IMR-90 (cell line): Measurements from ENCODE around the gene SIPA1L3. TPM values are rescaled to one million over a fixed set of nuclear protein-coding genes. Genes with fewer than 3 reads are reported as not detected.

Experiments used
- ATAC-seq: fragments of 200-7000 bp; cut with Tn5 transposase; 2 replicates; pipeline ENCODE4 v1.9.1; 2020; ENCODE audit warnings: low read depth, mild to moderate bottlenecking, moderate library complexity
- BruUV-seq: library from RNA; stranded (reverse); fragments of 400-500 nt; replicated peaks from 2 replicates; lab custom pipeline; 2021; lab: Mats Ljungman, UMichigan
- CTCF ChIA-PET: fragments of 300-600 bp; formaldehyde crosslinking; extraction: SDS; loops from one replicate; lab custom pipeline; 2021; ENCODE audit warnings: antibody characterized with exemption; lab: Yijun Ruan, JAX
- POLR2A ChIA-PET: fragments of 300-600 bp; sonication (Branson Sonifier 250); formaldehyde crosslinking; loops from one replicate; lab custom pipeline; 2022; ENCODE audit warnings: antibody characterized with exemption; ENCODE audit not compliant: unreplicated experiment; lab: Charles Lee
- DNase-seq: peaks from one replicate; pipeline ENCODE4 v3.0.0; 2013
- H2AFZ ChIP-seq: replicated peaks from 2 replicates; pipeline ENCODE3; 2013; ENCODE audit warnings: low read length, mild to moderate bottlenecking; ENCODE audit not compliant: poor library complexity
- H2AK5ac ChIP-seq: 2 replicates; pipeline ENCODE4 v1.6.1; 2013; ENCODE audit warnings: low read depth, low read length, inconsistent platforms
- H2AK9ac ChIP-seq: replicated peaks from 2 replicates; pipeline ENCODE3; 2013; ENCODE audit warnings: mild to moderate bottlenecking, low read depth, low read length, moderate library complexity; ENCODE audit not compliant: poor library complexity
- H2BK120ac ChIP-seq: 2 replicates; pipeline ENCODE4 v1.6.1; 2013; ENCODE audit warnings: low read depth, low read length, inconsistent platforms
- H2BK15ac ChIP-seq: 3 replicates; pipeline ENCODE4 v1.6.1; 2013; ENCODE audit warnings: low read depth, low read length, inconsistent platforms
- H2BK20ac ChIP-seq: 2 replicates; pipeline ENCODE4 v1.6.1; 2013; ENCODE audit warnings: low read depth, mild to moderate bottlenecking, inconsistent platforms, low read length, moderate library complexity
- H2BK5ac ChIP-seq: 2 replicates; pipeline ENCODE4 v1.6.1; 2013; ENCODE audit warnings: mild to moderate bottlenecking, low read depth, low read length, inconsistent platforms; ENCODE audit not compliant: poor library complexity, severe bottlenecking
- H3K14ac ChIP-seq: replicated peaks from 2 replicates; pipeline ENCODE4 v1.6.1; 2013; ENCODE audit warnings: low read depth, low read length, inconsistent platforms
- H3K18ac ChIP-seq: 2 replicates; pipeline ENCODE4 v1.6.1; 2013; ENCODE audit warnings: low read depth, low read length, control low read depth
- H3K23ac ChIP-seq: 2 replicates; pipeline ENCODE4 v1.6.1; 2013; ENCODE audit warnings: low read depth, low read length, inconsistent platforms
- H3K27ac ChIP-seq: 2 replicates; pipeline ENCODE4 v1.5.1; 2013; ENCODE audit warnings: mild to moderate bottlenecking, control low read depth, low read length; ENCODE audit not compliant: insufficient read depth
- H3K27me3 ChIP-seq: 2 replicates; pipeline ENCODE4 v1.6.1; 2013; ENCODE audit warnings: low read length; ENCODE audit not compliant: control insufficient read depth, insufficient read depth
- H3K36me3 ChIP-seq: 2 replicates; pipeline ENCODE4 v1.6.1; 2013; ENCODE audit warnings: low read length, mixed read lengths; ENCODE audit not compliant: control insufficient read depth, insufficient read depth
- H3K4ac ChIP-seq: 2 replicates; pipeline ENCODE4 v1.6.1; 2013; ENCODE audit warnings: low read depth, low read length, inconsistent platforms
- H3K4me1 ChIP-seq: 2 replicates; pipeline ENCODE4 v1.6.1; 2013; ENCODE audit warnings: low read length, mixed read lengths; ENCODE audit not compliant: control insufficient read depth, insufficient read depth
- H3K4me2 ChIP-seq: 2 replicates; pipeline ENCODE4 v1.6.1; 2013; ENCODE audit warnings: low read depth, mild to moderate bottlenecking, control low read depth, low read length, moderate library complexity
- H3K4me3 ChIP-seq: 2 replicates; pipeline ENCODE4 v1.5.1; 2013; ENCODE audit warnings: low read depth, mild to moderate bottlenecking, control low read depth, low read length, moderate library complexity; ENCODE audit not compliant: insufficient read depth
- H3K56ac ChIP-seq: 2 replicates; pipeline ENCODE4 v1.6.1; 2013; ENCODE audit warnings: low read length, inconsistent platforms; ENCODE audit not compliant: insufficient read depth; ENCODE audit errors: extremely low read depth
- H3K79me1 ChIP-seq, 2 experiments: 2 replicates each; pipeline ENCODE4 v1.6.1; 2013; ENCODE audit warnings: low read length in 2 of 2, inconsistent platforms in 1 of 2, low read depth in 1 of 2
- H3K9ac ChIP-seq: 2 replicates; pipeline ENCODE4 v1.6.1; 2013; ENCODE audit warnings: low read depth, low read length, control low read depth
- H3K9me1 ChIP-seq: 2 replicates; pipeline ENCODE4 v1.6.1; 2013; ENCODE audit warnings: low read length, inconsistent platforms; ENCODE audit not compliant: insufficient read depth
- H3K9me3 ChIP-seq: 2 replicates; pipeline ENCODE4 v1.6.1; 2013; ENCODE audit warnings: low read length; ENCODE audit not compliant: control insufficient read depth, insufficient read depth
- H4K20me1 ChIP-seq: 2 replicates; pipeline ENCODE4 v1.6.1; 2013; ENCODE audit warnings: low read length, inconsistent platforms; ENCODE audit not compliant: insufficient read depth
- H4K5ac ChIP-seq: 2 replicates; pipeline ENCODE4 v1.6.1; 2013; ENCODE audit warnings: mild to moderate bottlenecking, low read depth, low read length, control low read depth
- H4K8ac ChIP-seq, 2 experiments: 2 replicates each; pipeline ENCODE4 v1.6.1; 2013; ENCODE audit warnings: low read depth in 2 of 2, low read length in 2 of 2, control low read depth in 1 of 2, inconsistent platforms in 1 of 2
- H4K91ac ChIP-seq: 2 replicates; pipeline ENCODE4 v1.6.1; 2013; ENCODE audit warnings: low read depth, low read length, inconsistent platforms; ENCODE audit not compliant: insufficient read depth
- BHLHE40 ChIP-seq: fragments of 150-350 bp; IDR thresholded peaks from 2 replicates; pipeline ENCODE4 v1.6.1; 2016; ENCODE audit warnings: mild to moderate bottlenecking, low read depth, low read length
- CEBPB ChIP-seq: IDR thresholded peaks from 2 replicates; pipeline ENCODE4 v1.6.1; 2012; ENCODE audit warnings: low read depth, low read length, improper control_type of control experiment
- FOS ChIP-seq: fragments of 150-350 bp; IDR thresholded peaks from 2 replicates; pipeline ENCODE4 v1.6.1; 2016; ENCODE audit warnings: low read depth, low read length
- MAFK ChIP-seq: IDR thresholded peaks from 2 replicates; pipeline ENCODE4 v1.6.1; 2012; ENCODE audit warnings: low read depth, low read length, improper control_type of control experiment
- MXI1 ChIP-seq: IDR thresholded peaks from 2 replicates; pipeline ENCODE4 v1.6.1; 2012; ENCODE audit warnings: low read depth, mild to moderate bottlenecking, low read length, moderate library complexity, borderline replicate concordance
- NFE2L2 ChIP-seq: fragments of 150-350 bp; IDR thresholded peaks from 2 replicates; pipeline ENCODE4 v1.6.1; 2016; ENCODE audit warnings: low read depth, mild to moderate bottlenecking, low read length
- POLR2A ChIP-seq: IDR thresholded peaks from 2 replicates; pipeline ENCODE4 v1.6.1; 2012; ENCODE audit warnings: mild to moderate bottlenecking, low read depth, low read length
- SMC3 ChIP-seq: fragments of 150-350 bp; IDR thresholded peaks from 2 replicates; pipeline ENCODE4 v1.6.1; 2016; ENCODE audit warnings: low read depth, mild to moderate bottlenecking, antibody characterized with exemption, low read length, moderate library complexity
- WGBS, 2 experiments: methylation state at CpG; one replicate each; pipeline versions ENCODE4 v1.1.5 to v1.1.7; 2013; ENCODE audit warnings: missing lambda C conversion rate in 2 of 2; ENCODE audit not compliant: insufficient read length in 1 of 2; ENCODE audit errors: extremely low coverage in 2 of 2; 5-methylcytosine and 5-hydroxymethylcytosine counted together
- dilution Hi-C: fragments of 300-500 bp; cut with HindIII; formaldehyde crosslinking; loops from one replicate; pipeline ENCODE4 v1.14.3; 2018; ENCODE audit warnings: low sequenced_read_pairs; ENCODE audit not compliant: unreplicated experiment
- in situ Hi-C: fragments of 300-500 bp; cut with MboI; formaldehyde crosslinking; loops from 3 replicates; pipeline ENCODE4 v1.14.3; 2019; ENCODE audit warnings: low sequenced_read_pairs, inconsistent platforms, mixed read lengths
- intact Hi-C: fragments of 100-400 bp; cut with micrococcal nuclease; formaldehyde crosslinking; loops from 2 replicates; pipeline ENCODE4 v1.10.0; 2022
- polyA plus RNA-seq, 3 experiments: library from polyadenylated mRNA; depleted of rRNA; stranded (reverse); fragments of >200 nt; gene quantifications; 2 replicates each; pipeline ENCODE4 v1.2.3, GENCODE V29; 2012; ENCODE audit warnings: low replicate concordance in 1 of 3
- total RNA-seq: library from RNA; depleted of rRNA; stranded (reverse); fragments of >200 nt; gene quantifications from 2 replicates; pipeline ENCODE4 v1.2.3, GENCODE V29; 2012
- TF ChIP-seq, protein P1 (sequence below): fragments of 150-350 bp; IDR thresholded peaks from 2 replicates; pipeline ENCODE4 v1.6.1; 2017; ENCODE audit warnings: mild to moderate bottlenecking, antibody characterized with exemption, low read length, low read depth

Gene SIPA1L3
- total and polyA plus RNA-seq, 2 of the 4 experiments (the other 2 are of a cell fraction) = 4.1 to 9.4 TPM

DNA sequence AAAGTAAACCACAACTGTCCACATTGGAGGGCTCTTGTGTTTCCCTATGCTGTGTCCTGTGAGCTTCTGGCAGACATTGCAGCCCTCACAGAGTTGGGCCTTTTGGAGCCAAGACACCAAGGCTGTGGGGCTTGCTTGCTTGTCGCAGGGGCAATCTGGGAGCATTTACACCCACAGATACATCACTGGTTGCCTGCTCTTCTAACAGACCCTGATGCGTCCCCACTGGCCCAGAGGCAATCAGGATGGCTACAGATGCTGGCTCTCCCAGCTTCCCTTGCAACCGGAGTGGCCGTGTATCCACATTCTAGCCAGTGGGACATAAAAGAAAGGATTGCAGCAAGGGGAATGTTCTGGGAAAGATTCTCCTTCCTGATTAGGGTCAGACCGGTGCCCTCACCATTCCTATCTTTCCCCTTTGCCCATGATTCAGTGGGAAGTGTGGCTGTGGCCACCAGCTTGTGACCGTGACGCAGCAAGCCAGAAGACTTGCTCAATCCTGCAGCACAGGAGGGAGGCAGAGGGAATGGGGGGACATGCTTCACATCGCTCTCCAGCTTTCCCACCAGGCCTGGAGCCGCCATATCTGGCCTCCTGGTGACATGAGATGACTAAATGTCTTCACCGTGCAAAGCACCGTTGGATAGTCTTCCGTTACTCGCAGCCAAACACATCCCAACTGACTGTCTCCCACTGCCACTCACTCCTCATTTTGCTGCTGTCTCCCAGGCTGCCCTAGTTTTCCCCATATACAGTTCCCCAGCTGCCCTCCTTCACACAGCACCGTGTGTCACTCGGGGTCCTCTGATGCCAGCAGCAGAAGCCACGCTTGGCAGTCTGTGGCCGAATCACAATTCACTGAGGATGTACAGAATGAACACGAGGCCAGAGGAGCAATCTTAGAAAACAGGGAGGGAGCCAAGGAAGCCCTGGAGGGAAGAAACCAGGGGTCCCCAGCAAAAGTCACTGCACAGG lies 166.1 kb downstream of the SIPA1L3 start:
- H2BK120ac ChIP-seq = peak overlapping the region; percentile 1; the same call in 1 of the 2 replicates
- dilution Hi-C loops = no loop called here
- H3K36me3 ChIP-seq = no peaks in the 10 kb centered on the region
- H3K4ac ChIP-seq = peak overlapping the region; percentile 14
- H3K18ac ChIP-seq = peak overlapping the region; percentile 1; the same call in 1 of the 2 replicates
- H2BK5ac ChIP-seq = peak overlapping the region; percentile 49
- H3K9me1 ChIP-seq = peaks cover 24% of the 10 kb centered on the region
- H4K5ac ChIP-seq = peak overlapping the region; percentile 49; the same call in 1 of the 2 replicates
- H4K8ac ChIP-seq = peak overlapping the region; percentile 30 to 53
- TF ChIP-seq, protein P1, sequence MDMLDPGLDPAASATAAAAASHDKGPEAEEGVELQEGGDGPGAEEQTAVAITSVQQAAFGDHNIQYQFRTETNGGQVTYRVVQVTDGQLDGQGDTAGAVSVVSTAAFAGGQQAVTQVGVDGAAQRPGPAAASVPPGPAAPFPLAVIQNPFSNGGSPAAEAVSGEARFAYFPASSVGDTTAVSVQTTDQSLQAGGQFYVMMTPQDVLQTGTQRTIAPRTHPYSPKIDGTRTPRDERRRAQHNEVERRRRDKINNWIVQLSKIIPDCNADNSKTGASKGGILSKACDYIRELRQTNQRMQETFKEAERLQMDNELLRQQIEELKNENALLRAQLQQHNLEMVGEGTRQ = no peak
- TF ChIP-seq NFE2L2 (no peak), SMC3 (no peak), MAFK (no peak), MXI1 (no peak), CEBPB (peak; percentile 62), BHLHE40 (no peak), FOS (no peak), POLR2A (no peak)
- no peak overlapping the region for H2AFZ ChIP-seq
- peak overlapping the region; percentile 24 for H2AK9ac ChIP-seq
- 0 out of 3 replicates have a peak overlapping the region, but pooled peaks have one; percentile 15 for H2BK15ac ChIP-seq
- no peaks in the 10 kb centered on the region for H4K20me1 ChIP-seq
- CTCF ChIA-PET = no interaction called here
- H2BK20ac ChIP-seq = no peak overlapping the region
- DNase-seq (peak; percentile 49), ATAC-seq (no peak)
- H2AK5ac ChIP-seq = peak overlapping the region; percentile 70; the same call in 1 of the 2 replicates
- peaks cover 3% of the 10 kb centered on the region; the same call in 1 of the 2 replicates for H3K9me3 ChIP-seq
- BruUV-seq = no TSS peak
- no peaks in the 10 kb centered on the region for H3K27me3 ChIP-seq
- H3K79me1 ChIP-seq = peaks cover 42 to 76% of the 10 kb centered on the region in 2 experiments
- H3K56ac ChIP-seq = no peak overlapping the region
- H3K4me3 ChIP-seq = no peak overlapping the region
- no peak overlapping the region for H3K27ac ChIP-seq
- peaks cover 10% of the 10 kb centered on the region for H3K4me1 ChIP-seq
- peak overlapping the region; percentile 60 for H3K14ac ChIP-seq
- no peak overlapping the region; the same call in 1 of the 2 replicates for H3K23ac ChIP-seq
- WGBS, 2 experiments = 59% methylated on average over 4 of the region's 18 CpGs; no CpG with 5 or more reads in 1 of the 2 experiments
- H3K4me2 ChIP-seq = no peak overlapping the region
- POLR2A ChIA-PET = no interaction called here
- peak overlapping the region; percentile 34; the same call in 1 of the 2 replicates for H4K91ac ChIP-seq
- intact Hi-C loops = no loop called here
- H3K9ac ChIP-seq = no peak overlapping the region
- in situ Hi-C loops = no loop called here
